ENCODE results near the gene STX18. TPM values are rescaled to one million over a fixed set of nuclear protein-coding genes. Genes with fewer than 3 reads are reported as not detected.

Gene STX18
- total RNA-seq, 1 donor from 2014 or later, result 21.1 TPM

DNA sequence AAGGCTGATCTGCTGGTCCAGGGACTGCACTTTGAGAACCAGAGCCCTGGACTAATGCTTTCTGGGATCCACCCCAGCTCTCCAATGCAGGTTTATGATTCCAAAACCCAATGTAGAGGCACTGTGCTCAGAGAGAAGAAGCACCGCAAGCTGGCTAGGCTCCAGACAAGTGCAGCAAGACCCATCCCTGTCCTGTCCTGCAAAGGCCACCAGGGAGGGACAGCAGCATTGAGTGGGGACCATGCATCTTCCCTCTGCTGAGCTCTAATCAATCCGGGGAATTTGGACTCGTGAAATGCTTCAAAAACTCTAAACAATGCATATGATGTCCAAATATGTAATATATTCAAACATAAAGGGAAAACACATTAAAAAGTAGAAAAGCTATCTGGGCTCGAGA is 165.8 kb downstream of the STX18 start:
- Mint-ChIP-seq H3K4me1 (ENCODE audit: low read depth) (no peaks in the 10 kb centered on the region), H3K36me3 (ENCODE audit: low read depth) (no peaks in the 10 kb centered on the region), H3K27me3 (ENCODE audit: low read depth) (peaks cover 50% of the 10 kb centered on the region), H3K9me3 (ENCODE audit: low read depth) (peaks cover 6% of the 10 kb centered on the region), H3K27ac (ENCODE audit: unreplicated experiment) (no peak overlapping the region), H3K4me3 (ENCODE audit: unreplicated experiment) (no peak overlapping the region)
- DNase-seq (ENCODE audit: low spot score), result no peak
- TF ChIP-seq, protein P1, sequence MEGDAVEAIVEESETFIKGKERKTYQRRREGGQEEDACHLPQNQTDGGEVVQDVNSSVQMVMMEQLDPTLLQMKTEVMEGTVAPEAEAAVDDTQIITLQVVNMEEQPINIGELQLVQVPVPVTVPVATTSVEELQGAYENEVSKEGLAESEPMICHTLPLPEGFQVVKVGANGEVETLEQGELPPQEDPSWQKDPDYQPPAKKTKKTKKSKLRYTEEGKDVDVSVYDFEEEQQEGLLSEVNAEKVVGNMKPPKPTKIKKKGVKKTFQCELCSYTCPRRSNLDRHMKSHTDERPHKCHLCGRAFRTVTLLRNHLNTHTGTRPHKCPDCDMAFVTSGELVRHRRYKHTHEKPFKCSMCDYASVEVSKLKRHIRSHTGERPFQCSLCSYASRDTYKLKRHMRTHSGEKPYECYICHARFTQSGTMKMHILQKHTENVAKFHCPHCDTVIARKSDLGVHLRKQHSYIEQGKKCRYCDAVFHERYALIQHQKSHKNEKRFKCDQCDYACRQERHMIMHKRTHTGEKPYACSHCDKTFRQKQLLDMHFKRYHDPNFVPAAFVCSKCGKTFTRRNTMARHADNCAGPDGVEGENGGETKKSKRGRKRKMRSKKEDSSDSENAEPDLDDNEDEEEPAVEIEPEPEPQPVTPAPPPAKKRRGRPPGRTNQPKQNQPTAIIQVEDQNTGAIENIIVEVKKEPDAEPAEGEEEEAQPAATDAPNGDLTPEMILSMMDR (IDR thresholded peaks at IDR 0.05), result no peak

DNA sequence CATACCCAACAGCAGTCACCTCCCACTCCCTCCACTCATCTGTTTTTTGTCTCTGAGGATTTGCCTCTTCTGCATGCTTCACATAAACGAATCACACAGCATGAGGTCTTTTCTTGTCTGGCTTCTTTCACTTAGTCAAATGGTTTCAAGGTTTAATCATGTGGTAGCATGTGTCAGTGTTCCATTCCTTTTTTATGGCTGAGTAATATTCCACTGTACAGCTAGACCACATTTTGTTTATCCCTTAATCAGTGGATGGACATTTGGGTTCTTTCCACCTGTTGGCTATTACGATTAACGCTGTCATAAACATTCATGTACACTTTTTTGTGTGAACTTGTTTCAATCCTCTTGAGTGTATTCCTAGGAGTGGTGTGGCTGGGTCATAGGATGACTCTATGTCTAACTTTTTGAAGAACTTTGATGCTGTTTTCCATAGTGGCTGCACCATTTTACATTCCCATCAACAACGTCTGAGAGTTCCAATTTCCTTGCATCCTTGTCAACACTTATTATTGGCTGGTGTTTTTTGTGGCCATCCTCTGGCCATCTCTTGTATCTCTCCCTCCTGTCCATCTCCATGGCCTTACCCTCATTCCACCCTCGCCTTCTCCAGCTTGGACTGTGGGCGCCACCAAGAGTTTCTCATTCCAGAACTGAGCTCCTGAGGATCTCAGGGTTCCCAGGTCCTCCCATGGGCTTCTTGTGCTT is 167.3 kb downstream of the STX18 start:
- peaks cover 6% of the 10 kb centered on the region for H3K9me3 Mint-ChIP-seq (ENCODE audit: low read depth)
- no peak overlapping the region for H3K4me3 Mint-ChIP-seq (ENCODE audit: unreplicated experiment)
- no peak for DNase-seq (ENCODE audit: low spot score)
- peaks cover 41% of the 10 kb centered on the region for H3K27me3 Mint-ChIP-seq (ENCODE audit: low read depth)
- TF ChIP-seq, protein P1 (IDR thresholded peaks at IDR 0.05), result no peak
- no peaks in the 10 kb centered on the region for H3K4me1 Mint-ChIP-seq (ENCODE audit: low read depth)
- H3K36me3 Mint-ChIP-seq (ENCODE audit: low read depth), result no peaks in the 10 kb centered on the region
- H3K27ac Mint-ChIP-seq (ENCODE audit: unreplicated experiment), result no peak overlapping the region

Other genes with a start within 250 kb of the STX18 start
- 0.42 TPM in 1 of 3 replicates, not detected in the others for gene NSG1, start 154.9 kb downstream of the STX18 start, total RNA-seq